Fibroblast of peridontal ligament (primary cell): ENCODE measurements around the gene TMEM59.
"Not testable (repeated sequence)": the region's sequence is repeated elsewhere in the genome, so short reads cannot be mapped to it uniquely, and the experiment has no call there.

Experiments used
- DNase-seq: peaks from one replicate; pipeline ENCODE4 v3.0.0-alpha.2; 2010; ENCODE audit errors: extremely low read depth

The TMEM59 gene

GRCh38 chr1:54012008-54012325, 41.0 kb downstream of the TMEM59 start:
- DNase-seq, result no peak

- no peak for DNase-seq
These were observed 41.5 kb downstream of the TMEM59 start for GRCh38 chr1:54011316-54012007.

- DNase-seq, result no peak
These were observed 42.4 kb downstream of the TMEM59 start for GRCh38 chr1:54010415-54011117.

- no peak for DNase-seq
These were observed 43.6 kb downstream of the TMEM59 start for GRCh38 chr1:54009406-54009805.

GRCh38 chr1:54008876-54009275, 44.1 kb downstream of the TMEM59 start:
- no peak for DNase-seq

- DNase-seq, result no peak
These were observed 45.4 kb downstream of the TMEM59 start for GRCh38 chr1:54007613-54008012.

- no peak for DNase-seq
These were observed 46.5 kb downstream of the TMEM59 start for GRCh38 chr1:54006508-54006907.

GRCh38 chr1:54004481-54005049, 48.4 kb downstream of the TMEM59 start:
- no peak for DNase-seq

GRCh38 chr1:54003750-54004480, 49.1 kb downstream of the TMEM59 start:
- DNase-seq, result not testable (repeated sequence)

GRCh38 chr1:54003249-54003646, 49.8 kb downstream of the TMEM59 start:
- DNase-seq, result no peak

GRCh38 chr1:54002544-54003248, 50.3 kb downstream of the TMEM59 start:
- no peak for DNase-seq

GRCh38 chr1:54001591-54001990, 51.4 kb downstream of the TMEM59 start:
- DNase-seq, result no peak

GRCh38 chr1:53999920-54000319, 53.1 kb downstream of the TMEM59 start:
- DNase-seq, result no peak

GRCh38 chr1:53998223-53998622, 54.8 kb downstream of the TMEM59 start:
- DNase-seq, result no peak

GRCh38 chr1:53995683-53996082, 57.3 kb downstream of the TMEM59 start:
- no peak for DNase-seq

- not testable (repeated sequence) for DNase-seq
These were observed 58.5 kb downstream of the TMEM59 start for GRCh38 chr1:53994516-53994915.

- no peak for DNase-seq
These were observed 60.7 kb downstream of the TMEM59 start for GRCh38 chr1:53992085-53992874.

GRCh38 chr1:53987880-53988279, 65.1 kb downstream of the TMEM59 start:
- peak; percentile 6 for DNase-seq

GRCh38 chr1:53986458-53986857, 66.5 kb downstream of the TMEM59 start:
- no peak for DNase-seq

GRCh38 chr1:53984726-53985125, 68.3 kb downstream of the TMEM59 start:
- no peak for DNase-seq

- no peak for DNase-seq
These were observed 70.3 kb downstream of the TMEM59 start for GRCh38 chr1:53982763-53983104.
